Spleen (tissue), 7 donors: Measurements from ENCODE around the gene NPIPB2.

Experiments used
- CTCF ChIP-seq, 11 experiments: fragments of 200-600 bp in 7 of 11; fragments of 450-650 bp in 4 of 11; sonication (generic) in 4 of 11; IDR thresholded peaks in 8 of 11; conservative IDR thresholded peaks in 3 of 11; 1 replicate in 7 of 11; 2 replicates in 4 of 11; pipeline versions ENCODE4 v1.4.0 to v1.8.0; 2016 to 2021; ENCODE audit warnings: antibody characterized with exemption in 11 of 11, inconsistent platforms in 4 of 11, mild to moderate bottlenecking in 1 of 11
- POLR2A ChIP-seq, 3 donors: fragments of 450-650 bp; IDR thresholded peaks; one replicate each; pipeline ENCODE4 v1.5.1; 2017; ENCODE audit warnings: antibody characterized with exemption in 3 of 3, mild to moderate bottlenecking in 1 of 3
- POLR2AphosphoS5 ChIP-seq, 3 donors: sonication (generic); formaldehyde crosslinking; IDR thresholded peaks; one replicate each; pipeline ENCODE4 v1.5.1; 2017; ENCODE audit warnings: antibody characterized with exemption in 3 of 3
- donor health status: DM: no; HTN: no; CAD: no; lungs with moderate emphysema.
- donor health status: DM: no; HTN: no; CAD: no.
- donor health status: DM: no; HTN: no; CAD: no.

- TF ChIP-seq CTCF (IDR thresholded peaks at IDR 0.05 in 8 of 11, conservative IDR thresholded peaks at IDR 0.05 in 3 of 11) (no peak), POLR2A (IDR thresholded peaks at IDR 0.05) (no peak), POLR2AphosphoS5 (IDR thresholded peaks at IDR 0.05) (no peak)
These were observed 27.4 kb downstream of the NPIPB2 start for GRCh38 chr16:11914210-11915113.
